Subcutaneous abdominal adipose tissue (tissue), 5 donors: ENCODE data around the gene RUFY3.

Source experiments
- H3K27ac ChIP-seq: one replicate; pipeline ENCODE4 v1.7.0; 2013; ENCODE audit warnings: low read depth, mild to moderate bottlenecking, inconsistent platforms, low read length, moderate library complexity
- H3K27me3 ChIP-seq, 5 donors: one replicate each; pipeline ENCODE4 v1.7.0; 2013; ENCODE audit warnings: low read length in 5 of 5, inconsistent platforms in 1 of 5; ENCODE audit not compliant: control insufficient read depth in 5 of 5, insufficient read depth in 4 of 5
- H3K36me3 ChIP-seq, 5 donors: one replicate each; pipeline ENCODE4 v1.7.0; 2013; ENCODE audit warnings: low read length in 5 of 5; ENCODE audit not compliant: control insufficient read depth in 5 of 5, insufficient read depth in 5 of 5
- H3K4me1 ChIP-seq, 5 donors: one replicate each; pipeline ENCODE4 v1.7.0; 2013; ENCODE audit warnings: low read length in 5 of 5, mild to moderate bottlenecking in 3 of 5, moderate library complexity in 1 of 5; ENCODE audit not compliant: control insufficient read depth in 5 of 5, insufficient read depth in 5 of 5
- H3K4me3 ChIP-seq, 5 donors: one replicate each; pipeline ENCODE4 v1.7.0; 2013; ENCODE audit warnings: low read length in 5 of 5, low read depth in 1 of 5
- H3K9ac ChIP-seq, 5 donors: one replicate each; pipeline ENCODE4 v1.7.0; 2013; ENCODE audit warnings: low read length in 5 of 5, mild to moderate bottlenecking in 4 of 5, moderate library complexity in 3 of 5
- H3K9me3 ChIP-seq, 5 donors: one replicate each; pipeline ENCODE4 v1.7.0; 2013; ENCODE audit warnings: low read length in 5 of 5; ENCODE audit not compliant: control insufficient read depth in 5 of 5
- donor health status: healthy.
- donor health status: healthy.
- donor health status: healthy.
- donor health status: healthy.
- donor health status: healthy.

Gene RUFY3

GRCh38 chr4:70802928-70803580, 81.3 kb downstream of the RUFY3 start:
- H3K4me3 ChIP-seq: no peak overlapping the region

DNA sequence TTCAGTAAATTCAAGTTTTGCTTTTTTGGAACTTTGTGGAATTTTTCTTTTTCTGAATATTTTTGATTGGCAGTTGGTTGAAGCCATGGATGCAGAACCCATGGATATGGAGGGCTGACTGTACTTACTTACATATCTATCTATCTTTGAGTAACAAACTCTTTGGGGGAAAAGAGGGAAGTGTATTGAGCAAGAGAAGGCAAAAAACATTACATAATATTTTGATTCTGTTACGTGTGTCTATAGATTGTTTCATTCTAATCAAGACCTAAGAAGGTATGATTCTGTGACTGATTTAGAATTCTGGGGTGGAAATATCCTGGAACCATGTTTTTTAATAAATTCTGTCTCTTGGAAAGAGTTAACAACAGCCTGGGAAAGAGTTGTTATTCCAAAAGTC, 86.4 kb downstream of the RUFY3 start:
- Histone ChIP-seq H3K27me3 (no peaks in the 10 kb centered on the region), H3K9ac (no peak overlapping the region), H3K9me3 (no peaks in the 10 kb centered on the region), H3K27ac (no peak overlapping the region), H3K36me3 (peaks cover 15 to 25% (median 20%) of the 10 kb centered on the region in 5 donors), H3K4me1 (no peaks in the 10 kb centered on the region), H3K4me3 (no peak overlapping the region)

More at GRCh38 chr4:70802928-70803580, 81.3 kb downstream of the RUFY3 start:
- no peaks in the 10 kb centered on the region for H3K27me3 ChIP-seq
- H3K4me1 ChIP-seq: no peaks in the 10 kb centered on the region
- no peaks in the 10 kb centered on the region for H3K9me3 ChIP-seq
- no peak overlapping the region for H3K9ac ChIP-seq
- peaks cover 23 to 40% (median 29%) of the 10 kb centered on the region in 5 donors for H3K36me3 ChIP-seq
- no peak overlapping the region for H3K27ac ChIP-seq

GRCh38 chr4:70815370-70815769, 93.6 kb downstream of the RUFY3 start:
- Histone ChIP-seq H3K36me3 (peaks cover 19 to 23% (median 22%) of the 10 kb centered on the region in 5 donors), H3K9me3 (no peaks in the 10 kb centered on the region), H3K4me1 (no peaks in the 10 kb centered on the region), H3K27ac (no peak overlapping the region), H3K4me3 (no peak overlapping the region), H3K9ac (no peak overlapping the region), H3K27me3 (no peaks in the 10 kb centered on the region)

DNA sequence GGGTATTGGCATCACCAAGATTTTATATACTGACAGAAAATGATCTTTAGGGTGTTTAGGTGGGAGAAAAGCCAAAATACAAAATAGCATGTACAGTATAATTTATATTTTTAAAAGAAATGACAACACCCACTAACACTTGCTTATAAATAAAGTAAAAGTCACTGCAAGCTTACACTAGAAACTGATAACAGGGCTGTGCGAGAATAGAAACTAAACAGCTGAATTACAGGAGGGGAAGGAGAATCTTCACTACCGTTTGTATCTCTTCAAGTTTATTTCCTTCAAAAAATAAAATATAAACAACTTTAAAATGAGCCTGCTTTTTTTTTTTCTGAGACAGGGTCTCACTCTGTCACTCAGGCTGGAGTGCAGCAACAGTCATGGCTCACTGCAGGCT, 95.1 kb downstream of the RUFY3 start:
- no peaks in the 10 kb centered on the region for H3K4me1 ChIP-seq
- H3K36me3 ChIP-seq: peaks cover 27 to 35% (median 32%) of the 10 kb centered on the region in 5 donors
- no peaks in the 10 kb centered on the region for H3K9me3 ChIP-seq
- H3K9ac ChIP-seq: no peak overlapping the region
- H3K27ac ChIP-seq: no peak overlapping the region
- H3K4me3 ChIP-seq: no peak overlapping the region
- no peaks in the 10 kb centered on the region for H3K27me3 ChIP-seq

- no peaks in the 10 kb centered on the region for H3K4me1 ChIP-seq
- peaks cover 27 to 46% (median 41%) of the 10 kb centered on the region in 5 donors for H3K36me3 ChIP-seq
- no peaks in the 10 kb centered on the region for H3K27me3 ChIP-seq
- H3K9ac ChIP-seq: no peak overlapping the region
- no peak overlapping the region for H3K27ac ChIP-seq
- no peak overlapping the region for H3K4me3 ChIP-seq
- no peaks in the 10 kb centered on the region for H3K9me3 ChIP-seq
Measured at GRCh38 chr4:70818173-70818855, 96.5 kb downstream of the RUFY3 start.

DNA sequence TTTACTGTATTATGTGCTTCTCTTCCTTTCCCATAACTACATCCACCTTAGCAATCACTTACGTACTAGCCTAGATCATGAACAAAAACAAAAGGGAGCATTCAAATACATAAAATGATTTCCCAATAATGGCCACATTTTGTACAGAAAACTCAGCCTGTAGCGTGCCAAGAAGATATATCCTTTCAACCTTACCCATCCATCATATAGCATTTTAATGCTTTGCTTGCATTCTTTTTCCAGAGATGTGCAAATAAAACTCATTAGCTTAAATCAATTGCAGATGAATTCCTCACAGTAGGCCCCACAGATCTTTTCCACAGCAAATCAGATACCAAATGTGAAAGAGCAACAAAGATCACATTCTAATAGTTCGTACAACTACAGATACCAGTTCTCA, 97.2 kb downstream of the RUFY3 start:
- no peak overlapping the region for H3K27ac ChIP-seq
- no peaks in the 10 kb centered on the region for H3K27me3 ChIP-seq
- H3K36me3 ChIP-seq: peaks cover 27 to 51% (median 44%) of the 10 kb centered on the region in 5 donors
- H3K4me1 ChIP-seq: no peaks in the 10 kb centered on the region
- H3K4me3 ChIP-seq: no peak overlapping the region
- H3K9ac ChIP-seq: no peak overlapping the region
- H3K9me3 ChIP-seq: no peaks in the 10 kb centered on the region

- Histone ChIP-seq H3K4me3 (no peak overlapping the region), H3K27me3 (no peaks in the 10 kb centered on the region), H3K36me3 (peaks cover 31 to 80% (median 66%) of the 10 kb centered on the region in 5 donors), H3K4me1 (no peaks in the 10 kb centered on the region), H3K27ac (no peak overlapping the region), H3K9ac (no peak overlapping the region), H3K9me3 (no peaks in the 10 kb centered on the region)
Measured at GRCh38 chr4:70829015-70829414, 107.3 kb downstream of the RUFY3 start.

GRCh38 chr4:70829492-70829891, 107.7 kb downstream of the RUFY3 start:
- Histone ChIP-seq H3K4me1 (no peaks in the 10 kb centered on the region), H3K36me3 (peaks cover 34 to 76% (median 64%) of the 10 kb centered on the region in 5 donors), H3K9me3 (no peaks in the 10 kb centered on the region), H3K9ac (no peak overlapping the region), H3K4me3 (no peak overlapping the region), H3K27me3 (no peaks in the 10 kb centered on the region), H3K27ac (no peak overlapping the region)

- no peaks in the 10 kb centered on the region for H3K27me3 ChIP-seq
- H3K4me3 ChIP-seq: no peak overlapping the region
- H3K9ac ChIP-seq: no peak overlapping the region
- H3K4me1 ChIP-seq: no peaks in the 10 kb centered on the region
- no peak overlapping the region for H3K27ac ChIP-seq
- peaks cover 34 to 74% (median 61%) of the 10 kb centered on the region in 5 donors for H3K36me3 ChIP-seq
- no peaks in the 10 kb centered on the region for H3K9me3 ChIP-seq
Measured at GRCh38 chr4:70830054-70830453, 108.3 kb downstream of the RUFY3 start.

DNA sequence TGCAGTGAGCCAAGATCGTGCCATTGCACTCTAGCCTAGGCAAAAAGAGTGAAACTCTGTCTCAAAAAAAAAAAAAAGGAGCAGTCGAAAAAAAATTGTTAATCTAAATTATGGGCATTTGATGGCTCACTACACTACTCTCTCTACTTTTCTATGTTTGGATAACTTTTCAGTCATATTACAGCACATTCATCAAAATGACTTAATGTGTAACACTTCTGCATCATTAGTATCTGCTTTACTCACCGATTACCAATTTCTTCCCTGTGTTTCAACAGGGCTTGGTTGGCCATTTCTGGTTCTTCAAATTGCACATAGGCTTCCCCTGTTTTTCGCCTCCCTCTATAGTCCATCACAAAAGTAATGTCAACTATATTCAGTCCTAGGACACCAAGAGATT, 109.5 kb downstream of the RUFY3 start:
- no peaks in the 10 kb centered on the region for H3K9me3 ChIP-seq
- H3K4me3 ChIP-seq: no peak overlapping the region
- no peak overlapping the region for H3K27ac ChIP-seq
- H3K4me1 ChIP-seq: peaks cover 0 to 2% (median 0%) of the 10 kb centered on the region in 5 donors
- H3K9ac ChIP-seq: no peak overlapping the region
- H3K36me3 ChIP-seq: peaks cover 26 to 65% (median 54%) of the 10 kb centered on the region in 5 donors
- H3K27me3 ChIP-seq: no peaks in the 10 kb centered on the region
